Parathyroid adenoma (tissue), 2 donors: ENCODE results near the gene TTC28.

ENCODE experiments used
- H2AFZ ChIP-seq: fragments of 300-600 bp; sonication (generic); one replicate; pipeline ENCODE4 v1.7.0; 2017; ENCODE audit warnings: antibody characterized with exemption, mild to moderate bottlenecking
- H3K27ac ChIP-seq: fragments of 300-600 bp; sonication (generic); one replicate; pipeline ENCODE4 v1.7.0; 2017
- H3K27me3 ChIP-seq: fragments of 300-600 bp; sonication (generic); one replicate; pipeline ENCODE4 v1.7.0; 2017; ENCODE audit warnings: low read length; ENCODE audit not compliant: control insufficient read depth, insufficient read depth
- H3K36me3 ChIP-seq: fragments of 300-600 bp; sonication (generic); one replicate; pipeline ENCODE4 v1.7.0; 2017; ENCODE audit warnings: low read length; ENCODE audit not compliant: control insufficient read depth, insufficient read depth
- H3K4me1 ChIP-seq: fragments of 300-600 bp; sonication (generic); one replicate; pipeline ENCODE4 v1.7.0; 2017; ENCODE audit warnings: control low read depth
- H3K4me2 ChIP-seq: fragments of 300-600 bp; sonication (generic); one replicate; pipeline ENCODE4 v1.7.0; 2017; ENCODE audit warnings: low read length
- H3K4me3 ChIP-seq: fragments of 300-600 bp; sonication (generic); one replicate; pipeline ENCODE4 v1.7.0; 2017; ENCODE audit warnings: low read depth, low read length
- H3K79me2 ChIP-seq: fragments of 300-600 bp; sonication (generic); one replicate; pipeline ENCODE4 v1.7.0; 2017; ENCODE audit warnings: control low read depth
- H3K9ac ChIP-seq: fragments of 300-600 bp; sonication (generic); one replicate; pipeline ENCODE4 v1.7.0; 2017; ENCODE audit warnings: mild to moderate bottlenecking
- H3K9me3 ChIP-seq: fragments of 300-600 bp; sonication (generic); one replicate; pipeline ENCODE4 v1.7.0; 2017; ENCODE audit warnings: low read length; ENCODE audit not compliant: control insufficient read depth
- TF ChIP-seq, protein P1 (sequence below): fragments of 300-600 bp; sonication (generic); IDR thresholded peaks from one replicate; pipeline ENCODE4 v1.7.0; 2017; ENCODE audit warnings: antibody characterized with exemption, mild to moderate bottlenecking
- donor health status: primary hyperparathyroidism.

Gene TTC28

GRCh38 chr22:28004021-28004420 is 675.6 kb downstream of the TTC28 start:
- Histone ChIP-seq H3K27me3 (no peaks in the 10 kb centered on the region), H3K79me2 (no peaks in the 10 kb centered on the region), H3K36me3 (no peaks in the 10 kb centered on the region), H3K27ac (no peak overlapping the region), H3K4me3 (no peak overlapping the region), H3K9ac (no peak overlapping the region), H2AFZ (no peak overlapping the region), H3K9me3 (no peaks in the 10 kb centered on the region), H3K4me2 (no peak overlapping the region), H3K4me1 (no peaks in the 10 kb centered on the region)
- TF ChIP-seq, protein P1, sequence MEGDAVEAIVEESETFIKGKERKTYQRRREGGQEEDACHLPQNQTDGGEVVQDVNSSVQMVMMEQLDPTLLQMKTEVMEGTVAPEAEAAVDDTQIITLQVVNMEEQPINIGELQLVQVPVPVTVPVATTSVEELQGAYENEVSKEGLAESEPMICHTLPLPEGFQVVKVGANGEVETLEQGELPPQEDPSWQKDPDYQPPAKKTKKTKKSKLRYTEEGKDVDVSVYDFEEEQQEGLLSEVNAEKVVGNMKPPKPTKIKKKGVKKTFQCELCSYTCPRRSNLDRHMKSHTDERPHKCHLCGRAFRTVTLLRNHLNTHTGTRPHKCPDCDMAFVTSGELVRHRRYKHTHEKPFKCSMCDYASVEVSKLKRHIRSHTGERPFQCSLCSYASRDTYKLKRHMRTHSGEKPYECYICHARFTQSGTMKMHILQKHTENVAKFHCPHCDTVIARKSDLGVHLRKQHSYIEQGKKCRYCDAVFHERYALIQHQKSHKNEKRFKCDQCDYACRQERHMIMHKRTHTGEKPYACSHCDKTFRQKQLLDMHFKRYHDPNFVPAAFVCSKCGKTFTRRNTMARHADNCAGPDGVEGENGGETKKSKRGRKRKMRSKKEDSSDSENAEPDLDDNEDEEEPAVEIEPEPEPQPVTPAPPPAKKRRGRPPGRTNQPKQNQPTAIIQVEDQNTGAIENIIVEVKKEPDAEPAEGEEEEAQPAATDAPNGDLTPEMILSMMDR: no peak

DNA sequence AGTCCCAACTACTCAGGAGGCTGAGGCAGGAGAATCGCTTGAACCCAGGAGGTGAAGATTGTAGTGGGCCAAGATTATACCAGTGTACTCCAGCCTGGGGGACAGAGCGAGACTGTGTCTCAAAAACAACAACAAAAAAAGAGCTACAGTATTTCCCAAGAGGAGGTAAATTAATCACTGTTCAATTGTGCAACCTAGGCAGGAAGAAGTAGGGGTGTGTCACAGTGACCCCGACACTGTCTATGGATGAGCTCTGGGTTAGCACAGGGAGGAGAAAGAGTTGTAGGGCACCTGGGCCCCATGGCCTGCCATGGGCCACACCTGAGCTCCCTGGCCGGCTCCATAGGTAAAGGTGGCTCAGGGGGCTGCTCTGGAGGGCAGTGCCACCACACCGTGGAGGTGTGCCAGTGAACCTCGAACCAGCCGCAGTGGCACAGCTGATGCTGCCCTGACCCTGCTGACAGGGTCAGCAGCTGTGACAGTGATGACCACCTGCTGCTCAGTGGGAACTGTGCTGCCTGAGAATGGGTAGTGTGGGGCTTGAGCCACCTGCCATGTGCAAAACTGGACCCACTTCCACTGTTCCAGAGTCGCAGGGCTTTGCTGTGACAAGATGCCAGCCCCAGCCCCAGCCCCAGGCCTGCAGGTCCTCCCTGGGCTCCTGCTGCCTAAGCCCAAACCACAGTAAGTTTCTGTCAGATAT is 676.6 kb downstream of the TTC28 start:
- H2AFZ ChIP-seq: no peak overlapping the region
- no peaks in the 10 kb centered on the region for H3K9me3 ChIP-seq
- no peak overlapping the region for H3K27ac ChIP-seq
- H3K36me3 ChIP-seq: no peaks in the 10 kb centered on the region
- H3K4me3 ChIP-seq: no peak overlapping the region
- no peaks in the 10 kb centered on the region for H3K27me3 ChIP-seq
- H3K79me2 ChIP-seq: no peaks in the 10 kb centered on the region
- H3K9ac ChIP-seq: no peak overlapping the region
- H3K4me1 ChIP-seq: no peaks in the 10 kb centered on the region
- H3K4me2 ChIP-seq: no peak overlapping the region
- TF ChIP-seq, protein P1: no peak

DNA sequence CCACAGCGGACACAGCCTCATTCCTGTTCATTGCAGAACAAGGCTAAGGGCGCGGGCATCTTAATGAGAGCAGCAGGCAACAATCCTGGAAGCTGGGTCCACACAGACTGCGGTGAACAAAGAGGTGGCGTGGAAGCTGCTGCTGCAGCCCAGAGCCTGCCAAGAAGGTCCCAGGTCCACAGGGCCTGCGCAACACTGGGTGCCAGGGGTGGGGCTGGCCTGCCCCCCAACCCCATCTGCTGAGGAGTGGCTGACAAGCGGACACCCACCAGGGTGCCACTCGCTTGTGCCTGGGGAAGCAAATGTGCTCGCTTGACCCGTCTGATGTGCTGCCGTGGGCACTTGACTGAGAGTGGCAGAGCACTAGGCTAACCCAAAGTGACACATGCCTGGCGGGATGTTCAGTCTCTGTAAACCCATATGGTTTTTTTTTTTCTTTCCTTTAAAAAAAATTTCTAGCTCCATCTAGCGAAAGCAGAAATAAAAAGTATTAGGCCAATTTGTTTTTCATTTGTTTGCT is 677.4 kb downstream of the TTC28 start:
- Histone ChIP-seq H3K4me3 (no peak overlapping the region), H3K27me3 (no peaks in the 10 kb centered on the region), H3K9ac (no peak overlapping the region), H3K27ac (no peak overlapping the region), H3K4me1 (no peaks in the 10 kb centered on the region), H3K4me2 (no peak overlapping the region), H3K36me3 (no peaks in the 10 kb centered on the region), H3K79me2 (no peaks in the 10 kb centered on the region), H2AFZ (no peak overlapping the region), H3K9me3 (no peaks in the 10 kb centered on the region)
- TF ChIP-seq, protein P1: no peak

DNA sequence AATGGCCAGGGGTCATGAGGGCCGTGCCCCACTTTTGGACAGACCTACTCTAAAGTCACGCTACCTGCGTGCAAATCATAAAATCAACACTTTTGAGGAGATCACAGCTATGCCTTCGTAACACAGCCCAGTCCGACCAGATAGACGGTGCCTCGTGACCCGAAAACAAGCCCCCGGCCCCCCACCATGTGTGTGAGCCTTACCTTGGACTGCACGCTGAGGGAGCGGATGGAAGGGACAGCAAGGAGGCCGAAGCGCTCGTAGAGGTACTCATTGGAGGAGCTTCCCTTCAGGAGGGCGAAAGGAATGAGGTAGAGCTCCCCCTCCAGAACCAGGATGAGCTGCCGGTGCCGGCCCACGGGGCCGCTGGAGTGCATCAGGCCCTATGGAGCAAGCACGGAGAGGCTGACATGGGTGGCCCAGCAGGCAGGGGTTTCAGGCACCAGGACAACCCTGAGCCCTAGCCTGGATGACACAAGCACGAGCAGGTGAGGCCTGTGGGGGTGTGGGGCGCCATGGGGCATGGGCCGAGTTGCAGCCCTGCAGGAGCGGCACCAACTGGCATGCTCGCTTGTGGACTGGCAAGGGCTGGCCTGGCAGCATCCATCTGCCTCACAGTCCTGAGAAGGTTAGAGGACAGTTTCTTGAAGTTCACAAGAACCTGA is 678.3 kb downstream of the TTC28 start:
- H3K4me1 ChIP-seq: no peaks in the 10 kb centered on the region
- H3K79me2 ChIP-seq: no peaks in the 10 kb centered on the region
- H3K4me3 ChIP-seq: no peak overlapping the region
- H3K27ac ChIP-seq: no peak overlapping the region
- no peaks in the 10 kb centered on the region for H3K36me3 ChIP-seq
- no peak overlapping the region for H3K4me2 ChIP-seq
- H3K9ac ChIP-seq: no peak overlapping the region
- no peaks in the 10 kb centered on the region for H3K27me3 ChIP-seq
- TF ChIP-seq, protein P1: no peak
- no peaks in the 10 kb centered on the region for H3K9me3 ChIP-seq
- H2AFZ ChIP-seq: no peak overlapping the region
